A549 (cell line): Measurements from ENCODE around the gene EXOC6. TPM values are rescaled to one million over a fixed set of nuclear protein-coding genes. Genes with fewer than 3 reads are reported as not detected.

Experiments used
- ATAC-seq, 2 experiments: fragments of 200-7000 bp in 1 of 2; fragments of >200 bp in 1 of 2; cut with Nextera tagmentation in 1 of 2; cut with Tn5 transposase in 1 of 2; 3 replicates each; pipeline versions ENCODE4 v1.8.0 to v1.9.1; 2018 to 2020; ENCODE audit warnings: mild to moderate bottlenecking in 1 of 2, moderate library complexity in 1 of 2
- CTCF ChIA-PET: fragments of 300-600 bp; sonication (Branson Sonifier 250); formaldehyde crosslinking; extraction: SDS; loops from one replicate; lab custom pipeline; 2021; ENCODE audit warnings: antibody characterized with exemption, inconsistent platforms; lab: Yijun Ruan, JAX
- POLR2A ChIA-PET: fragments of 350-600 bp; formaldehyde crosslinking; extraction: SDS; loops from one replicate; lab custom pipeline; 2021; ENCODE audit warnings: antibody characterized with exemption, inconsistent platforms; lab: Yijun Ruan, JAX
- DNase-seq, 2 experiments: peaks; one replicate each; pipeline versions ENCODE4 v3.0.0 to v3.0.0-alpha.2; 2011 to 2016; ENCODE audit warnings: low read depth in 1 of 2, low spot score in 1 of 2
- FAIRE-seq: peaks from 2 replicates; lab custom pipeline; 2011; peaks lifted over from hg19 to GRCh38; lab: Jason Lieb, UNC
- H3K27ac ChIP-seq, 2 experiments: fragments of >200 bp; sonication (Bioruptor Twin); formaldehyde crosslinking; 3 replicates each; pipeline ENCODE4 v1.5.1; 2016 to 2017
- H3K4me1 ChIP-seq: fragments of >200 bp; sonication (Bioruptor Twin); formaldehyde crosslinking; 3 replicates; pipeline ENCODE4 v1.6.1; 2016
- H3K4me2 ChIP-seq: fragments of >200 bp; sonication (Bioruptor Twin); formaldehyde crosslinking; 3 replicates; pipeline ENCODE4 v1.6.1; 2016
- H3K4me3 ChIP-seq: fragments of >200 bp; sonication (Bioruptor Twin); formaldehyde crosslinking; 3 replicates; pipeline ENCODE4 v1.5.1; 2016
- H3K9me3 ChIP-seq: fragments of >200 bp; sonication (Bioruptor Twin); formaldehyde crosslinking; 3 replicates; pipeline ENCODE4 v1.6.1; 2016
- CEBPB ChIP-seq, 2 experiments: fragments of >200 bp in 1 of 2; sonication (Bioruptor Twin) in 1 of 2; formaldehyde crosslinking in 1 of 2; IDR thresholded peaks; 2 replicates each; pipeline ENCODE4 v1.6.1; 2012 to 2016
- CTCF ChIP-seq: fragments of >200 bp; sonication (Bioruptor Twin); formaldehyde crosslinking; IDR thresholded peaks from 3 replicates; pipeline ENCODE4 v1.5.1; 2016
- EHMT2 ChIP-seq: fragments of 200-600 bp; sonication (generic); IDR thresholded peaks from 2 replicates; pipeline ENCODE4 v1.6.1; 2016; ENCODE audit warnings: antibody characterized with exemption, low read depth, mild to moderate bottlenecking, moderate library complexity
- EP300 ChIP-seq, 2 experiments: fragments of >200 bp; sonication (Bioruptor Twin); formaldehyde crosslinking; IDR thresholded peaks; 2 replicates in 1 of 2; 3 replicates in 1 of 2; pipeline ENCODE4 v1.6.1; 2016 to 2017
- ESRRA ChIP-seq: fragments of 150-350 bp; IDR thresholded peaks from 2 replicates; pipeline ENCODE4 v1.6.1; 2014; ENCODE audit warnings: mild to moderate bottlenecking, low read length, borderline replicate concordance
- FOSB ChIP-seq: fragments of 250-450 bp; sonication (Bioruptor Pico); IDR thresholded peaks from 2 replicates; pipeline ENCODE4 v1.5.0; 2020; ENCODE audit warnings: mild to moderate bottlenecking, moderate library complexity
- GATA3 ChIP-seq: IDR thresholded peaks from 2 replicates; pipeline ENCODE4 v1.6.1; 2012; ENCODE audit warnings: borderline replicate concordance
- HES2 ChIP-seq: fragments of >200 bp; sonication (Bioruptor Twin); formaldehyde crosslinking; IDR thresholded peaks from 2 replicates; pipeline ENCODE4 v1.6.1; 2016
- HOXA7 ChIP-seq: fragments of 250-450 bp; sonication (Bioruptor Pico); IDR thresholded peaks from 2 replicates; pipeline ENCODE4 v1.5.0; 2020; ENCODE audit warnings: mild to moderate bottlenecking, moderate library complexity
- KDM5A ChIP-seq: fragments of 200-600 bp; sonication (generic); IDR thresholded peaks from 2 replicates; pipeline ENCODE4 v1.6.1; 2016; ENCODE audit warnings: antibody characterized with exemption, mild to moderate bottlenecking
- MYC ChIP-seq: IDR thresholded peaks from 2 replicates; pipeline ENCODE4 v1.6.1; 2012; ENCODE audit warnings: mild to moderate bottlenecking, inconsistent platforms, low read length, improper control_type of control experiment, borderline replicate concordance
- PHF8 ChIP-seq: fragments of 200-600 bp; sonication (generic); IDR thresholded peaks from 2 replicates; pipeline ENCODE4 v1.6.1; 2016; ENCODE audit warnings: low read depth, mild to moderate bottlenecking, antibody characterized with exemption, moderate library complexity, borderline replicate concordance
- TFCP2L1 ChIP-seq: fragments of 250-450 bp; sonication (Bioruptor Pico); IDR thresholded peaks from 2 replicates; pipeline ENCODE4 v1.5.0; 2021; ENCODE audit warnings: mild to moderate bottlenecking
- USF2 ChIP-seq: fragments of 450-650 bp; IDR thresholded peaks from 2 replicates; pipeline ENCODE4 v1.6.1; 2014; ENCODE audit warnings: antibody characterized with exemption
- ZNF302 ChIP-seq: fragments of 250-450 bp; sonication (Bioruptor Pico); IDR thresholded peaks from 2 replicates; pipeline ENCODE4 v1.9.0; 2021; ENCODE audit warnings: inconsistent platforms, mild to moderate bottlenecking, moderate library complexity
- ZSCAN20 ChIP-seq: fragments of 250-450 bp; sonication (Bioruptor Pico); IDR thresholded peaks from 2 replicates; pipeline ENCODE4 v1.8.0; 2022; ENCODE audit warnings: mild to moderate bottlenecking, moderate library complexity
- WGBS: methylation state at CpG from one replicate; pipeline ENCODE4 v1.1.6; 2017; ENCODE audit errors: missing lambda C conversion rate; 5-methylcytosine and 5-hydroxymethylcytosine counted together
- polyA plus RNA-seq, 4 experiments: library from polyadenylated mRNA; depleted of rRNA in 3 of 4; stranded (reverse); fragments of >200 nt; fragmentation: RNase III in 1 of 4; extraction: RNeasy Plus Mini Kit Qiagen cat#74134 plus additional on column Dnase treatment in 1 of 4; gene quantifications; 2 replicates in 3 of 4; 3 replicates in 1 of 4; pipeline ENCODE4 v1.2.3, GENCODE V29; 2011 to 2017
- TF ChIP-seq, protein P1 (sequence below): fragments of >200 bp; sonication (Bioruptor Twin); formaldehyde crosslinking; IDR thresholded peaks from 3 replicates; pipeline ENCODE4 v1.6.1; 2016
- TF ChIP-seq, protein P2 (sequence below): fragments of 200-600 bp; sonication (generic); IDR thresholded peaks from 2 replicates; pipeline ENCODE4 v1.6.1; 2016; ENCODE audit warnings: antibody characterized with exemption, mild to moderate bottlenecking, moderate library complexity

The EXOC6 gene
- polyA plus RNA-seq, 2 of the 4 experiments (the other 2 are of a cell fraction), result 16.8 to 48.5 TPM

- ChIA-PET POLR2A (no interaction called here), CTCF (interaction anchor here (0.6 to 8.3 kb wide), 3 partner anchors 11 to 575 kb away, joined by 3 to 46 read pairs (median 4); no protein-coding TSS in a partner anchor)
- no peak for ATAC-seq
- no peak for FAIRE-seq
- no peak overlapping the region for H3K27ac ChIP-seq
- DNase-seq, result no peak
- H3K9me3 ChIP-seq, result no peaks in the 10 kb centered on the region
- no peaks in the 10 kb centered on the region for H3K4me1 ChIP-seq
- WGBS, result 91% methylated on average over 3 of the region's 3 CpGs
- no peak overlapping the region for H3K4me3 ChIP-seq
- TF ChIP-seq MYC (no peak), GATA3 (no peak), USF2 (no peak), ZSCAN20 (CRISPR knock-in tag) (no peak), CEBPB (IDR thresholded peaks at IDR 0.05) (peak; percentile 77 to 78; a peak in 3 of 4 replicates), CTCF (no peak), KDM5A (no peak)
- TF ChIP-seq, protein P1, sequence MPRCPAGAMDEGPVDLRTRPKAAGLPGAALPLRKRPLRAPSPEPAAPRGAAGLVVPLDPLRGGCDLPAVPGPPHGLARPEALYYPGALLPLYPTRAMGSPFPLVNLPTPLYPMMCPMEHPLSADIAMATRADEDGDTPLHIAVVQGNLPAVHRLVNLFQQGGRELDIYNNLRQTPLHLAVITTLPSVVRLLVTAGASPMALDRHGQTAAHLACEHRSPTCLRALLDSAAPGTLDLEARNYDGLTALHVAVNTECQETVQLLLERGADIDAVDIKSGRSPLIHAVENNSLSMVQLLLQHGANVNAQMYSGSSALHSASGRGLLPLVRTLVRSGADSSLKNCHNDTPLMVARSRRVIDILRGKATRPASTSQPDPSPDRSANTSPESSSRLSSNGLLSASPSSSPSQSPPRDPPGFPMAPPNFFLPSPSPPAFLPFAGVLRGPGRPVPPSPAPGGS, result no peak
- no peak overlapping the region for H3K4me2 ChIP-seq
These were observed 243.6 kb downstream of the EXOC6 start for GRCh38 chr10:93091960-93092359.

GRCh38 chr10:93095225-93095624, 246.9 kb downstream of the EXOC6 start:
- no peak for FAIRE-seq
- CTCF ChIA-PET, result interaction anchor here (1.3 to 8.3 kb wide), 2 partner anchors 14 to 22 kb away, joined by 3 to 46 read pairs; partner anchors contain the start of gene CYP26A1

More at GRCh38 chr10:93095225-93095624, 246.9 kb downstream of the EXOC6 start:
- Histone ChIP-seq H3K27ac (no peak overlapping the region), H3K4me3 (no peak overlapping the region), H3K4me1 (no peaks in the 10 kb centered on the region), H3K4me2 (no peak overlapping the region)
- DNase-seq, result no peak
- POLR2A ChIA-PET, result no interaction called here
- no peak for TF ChIP-seq EP300 (IDR thresholded peaks at IDR 0.05)
- TF ChIP-seq TFCP2L1, result no peak
- TF ChIP-seq, protein P2, sequence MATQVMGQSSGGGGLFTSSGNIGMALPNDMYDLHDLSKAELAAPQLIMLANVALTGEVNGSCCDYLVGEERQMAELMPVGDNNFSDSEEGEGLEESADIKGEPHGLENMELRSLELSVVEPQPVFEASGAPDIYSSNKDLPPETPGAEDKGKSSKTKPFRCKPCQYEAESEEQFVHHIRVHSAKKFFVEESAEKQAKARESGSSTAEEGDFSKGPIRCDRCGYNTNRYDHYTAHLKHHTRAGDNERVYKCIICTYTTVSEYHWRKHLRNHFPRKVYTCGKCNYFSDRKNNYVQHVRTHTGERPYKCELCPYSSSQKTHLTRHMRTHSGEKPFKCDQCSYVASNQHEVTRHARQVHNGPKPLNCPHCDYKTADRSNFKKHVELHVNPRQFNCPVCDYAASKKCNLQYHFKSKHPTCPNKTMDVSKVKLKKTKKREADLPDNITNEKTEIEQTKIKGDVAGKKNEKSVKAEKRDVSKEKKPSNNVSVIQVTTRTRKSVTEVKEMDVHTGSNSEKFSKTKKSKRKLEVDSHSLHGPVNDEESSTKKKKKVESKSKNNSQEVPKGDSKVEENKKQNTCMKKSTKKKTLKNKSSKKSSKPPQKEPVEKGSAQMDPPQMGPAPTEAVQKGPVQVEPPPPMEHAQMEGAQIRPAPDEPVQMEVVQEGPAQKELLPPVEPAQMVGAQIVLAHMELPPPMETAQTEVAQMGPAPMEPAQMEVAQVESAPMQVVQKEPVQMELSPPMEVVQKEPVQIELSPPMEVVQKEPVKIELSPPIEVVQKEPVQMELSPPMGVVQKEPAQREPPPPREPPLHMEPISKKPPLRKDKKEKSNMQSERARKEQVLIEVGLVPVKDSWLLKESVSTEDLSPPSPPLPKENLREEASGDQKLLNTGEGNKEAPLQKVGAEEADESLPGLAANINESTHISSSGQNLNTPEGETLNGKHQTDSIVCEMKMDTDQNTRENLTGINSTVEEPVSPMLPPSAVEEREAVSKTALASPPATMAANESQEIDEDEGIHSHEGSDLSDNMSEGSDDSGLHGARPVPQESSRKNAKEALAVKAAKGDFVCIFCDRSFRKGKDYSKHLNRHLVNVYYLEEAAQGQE, result no peak
- TF ChIP-seq CEBPB (IDR thresholded peaks at IDR 0.05), result no peak
- no peak for TF ChIP-seq USF2
- no peak for TF ChIP-seq FOSB (CRISPR knock-in tag)
- no peak for TF ChIP-seq HES2
- TF ChIP-seq CTCF, result no peak
- TF ChIP-seq KDM5A, result no peak
- TF ChIP-seq PHF8, result no peak
- TF ChIP-seq EHMT2, result no peak
- TF ChIP-seq ZNF302 (CRISPR knock-in tag), result no peak
- TF ChIP-seq HOXA7 (CRISPR knock-in tag), result no peak
- no peak for TF ChIP-seq ESRRA
- TF ChIP-seq, all 56 proteins: peak for 0
- 82% methylated on average over 1 of the region's 1 CpG for WGBS
- peak in 1 of 2 experiments; percentile 38; a peak in 1 of 6 replicates for ATAC-seq
- no peaks in the 10 kb centered on the region for H3K9me3 ChIP-seq
